ENCODE measurements around the gene LCN15.

The LCN15 gene

DNA sequence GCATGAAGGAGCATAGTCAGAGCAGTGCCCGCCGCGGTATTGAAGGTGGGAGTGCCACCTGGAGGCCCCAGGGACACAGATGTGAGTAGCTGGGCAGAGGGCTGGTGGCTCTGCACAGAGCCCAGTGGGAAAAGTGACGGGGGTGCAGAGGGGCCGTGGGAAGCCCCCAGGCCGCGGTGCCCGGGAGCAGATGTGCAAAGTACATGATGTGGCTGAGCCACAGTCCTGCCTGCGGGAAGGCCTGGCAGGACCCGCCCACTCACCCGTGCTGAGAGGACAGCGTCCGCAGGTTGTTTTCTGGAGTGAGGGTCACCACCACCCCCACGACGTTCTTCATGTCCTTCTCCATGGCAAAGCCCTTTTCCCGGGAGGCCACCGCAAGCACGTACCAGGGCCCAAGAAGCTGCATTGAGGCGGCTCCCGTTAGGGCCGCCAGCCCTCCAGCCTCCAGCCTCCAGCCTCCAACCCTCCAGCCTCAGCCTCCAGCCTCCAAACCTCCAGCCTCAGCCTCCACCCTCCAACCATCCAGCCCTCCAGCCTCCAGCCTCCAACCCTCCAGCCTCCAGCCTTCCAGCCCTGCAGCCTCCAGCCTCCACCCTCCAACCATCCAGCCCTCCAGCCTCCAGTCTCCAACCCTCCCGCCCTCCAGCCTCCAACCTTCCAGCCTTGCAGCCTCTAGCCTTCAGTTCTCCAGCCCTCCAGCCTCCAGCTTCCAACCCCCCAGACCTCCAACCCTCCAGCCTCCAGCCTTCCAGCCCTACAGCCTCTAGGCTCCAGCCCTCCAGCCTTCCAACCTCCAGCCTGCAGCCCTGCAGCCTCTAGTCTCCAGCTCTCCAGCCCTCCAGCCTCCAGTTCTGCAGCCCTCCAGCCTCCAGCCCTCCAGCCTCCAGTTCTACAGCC, 16.9 kb downstream of the LCN15 start:
- Histone ChIP-seq H3K36me3 (replicated peaks; ENCODE audit: low read depth, low read length) (no peaks in the 10 kb centered on the region), H4K20me1 (ENCODE audit: insufficient read depth, low read length) (no peaks in the 10 kb centered on the region), H3K4me2 (ENCODE audit: low read length) (no peak overlapping the region), H2AFZ (ENCODE audit: low read depth, low read length) (no peak overlapping the region), H3K27ac (ENCODE audit: low read length) (no peak overlapping the region), H3K9me3 (ENCODE audit: insufficient read depth, low read length) (peaks cover 12% of the 10 kb centered on the region), H3K9ac (ENCODE audit: low read length) (no peak overlapping the region), H3K4me3 (ENCODE audit: low read length) (no peak overlapping the region), H3K79me2 (ENCODE audit: low read length) (no peaks in the 10 kb centered on the region), H3K4me1 (ENCODE audit: low read length) (no peaks in the 10 kb centered on the region), H3K27me3 (ENCODE audit: low read depth, low read length) (peaks cover 18% of the 10 kb centered on the region)
- no peak for TF ChIP-seq EZH2phosphoT487 (IDR thresholded peaks at IDR 0.05; ENCODE audit: low read depth)
- TF ChIP-seq, protein P1, sequence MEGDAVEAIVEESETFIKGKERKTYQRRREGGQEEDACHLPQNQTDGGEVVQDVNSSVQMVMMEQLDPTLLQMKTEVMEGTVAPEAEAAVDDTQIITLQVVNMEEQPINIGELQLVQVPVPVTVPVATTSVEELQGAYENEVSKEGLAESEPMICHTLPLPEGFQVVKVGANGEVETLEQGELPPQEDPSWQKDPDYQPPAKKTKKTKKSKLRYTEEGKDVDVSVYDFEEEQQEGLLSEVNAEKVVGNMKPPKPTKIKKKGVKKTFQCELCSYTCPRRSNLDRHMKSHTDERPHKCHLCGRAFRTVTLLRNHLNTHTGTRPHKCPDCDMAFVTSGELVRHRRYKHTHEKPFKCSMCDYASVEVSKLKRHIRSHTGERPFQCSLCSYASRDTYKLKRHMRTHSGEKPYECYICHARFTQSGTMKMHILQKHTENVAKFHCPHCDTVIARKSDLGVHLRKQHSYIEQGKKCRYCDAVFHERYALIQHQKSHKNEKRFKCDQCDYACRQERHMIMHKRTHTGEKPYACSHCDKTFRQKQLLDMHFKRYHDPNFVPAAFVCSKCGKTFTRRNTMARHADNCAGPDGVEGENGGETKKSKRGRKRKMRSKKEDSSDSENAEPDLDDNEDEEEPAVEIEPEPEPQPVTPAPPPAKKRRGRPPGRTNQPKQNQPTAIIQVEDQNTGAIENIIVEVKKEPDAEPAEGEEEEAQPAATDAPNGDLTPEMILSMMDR (IDR thresholded peaks at IDR 0.05; ENCODE audit: low read depth, low read length) = no peak

DNA sequence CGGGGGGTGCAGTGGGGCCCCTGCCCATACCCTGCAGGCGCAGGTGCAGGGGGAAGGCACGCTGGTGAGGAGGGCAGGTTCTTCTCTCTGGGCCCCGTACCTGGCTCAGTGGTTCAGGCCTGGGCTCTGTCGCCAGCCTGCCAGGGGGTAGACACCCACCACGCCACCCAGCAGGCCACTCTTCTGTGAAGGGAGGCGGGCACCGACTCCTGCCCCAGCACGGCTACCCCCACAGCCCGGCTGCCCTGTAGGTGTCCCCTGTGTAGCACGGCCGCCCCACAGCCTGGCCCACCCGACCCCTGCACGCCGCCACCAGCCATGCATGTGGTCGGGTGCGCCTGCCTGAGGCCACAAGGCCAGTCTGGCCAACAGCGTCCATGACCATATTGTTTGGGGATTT, 17.7 kb downstream of the LCN15 start:
- TF ChIP-seq, protein P1 (IDR thresholded peaks at IDR 0.05; ENCODE audit: low read depth, low read length) = no peak
- no peak for TF ChIP-seq EZH2phosphoT487 (IDR thresholded peaks at IDR 0.05; ENCODE audit: low read depth)

DNA sequence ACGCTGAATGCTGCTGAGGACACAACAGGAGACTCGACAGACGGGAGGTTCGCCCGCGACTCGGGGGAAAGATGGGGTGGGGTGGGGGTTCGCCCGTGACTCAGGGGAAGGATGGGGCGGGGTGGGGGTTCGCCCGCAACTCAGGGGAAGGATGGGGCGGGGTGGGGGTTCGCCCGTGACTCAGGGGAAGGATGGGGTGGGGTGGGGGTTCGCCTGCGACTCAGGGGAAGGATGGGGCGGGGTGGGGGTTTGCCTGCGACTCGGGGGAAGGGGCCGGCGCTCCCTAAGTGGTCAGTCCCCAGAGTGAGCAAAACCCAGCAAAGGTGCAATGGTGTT, 18.2 kb downstream of the LCN15 start:
- TF ChIP-seq, protein P1 (IDR thresholded peaks at IDR 0.05; ENCODE audit: low read depth, low read length) = no peak
- no peak for TF ChIP-seq EZH2phosphoT487 (IDR thresholded peaks at IDR 0.05; ENCODE audit: low read depth)
- Histone ChIP-seq H3K9me3 (ENCODE audit: insufficient read depth, low read length) (no peaks in the 10 kb centered on the region), H3K9ac (ENCODE audit: low read length) (no peak overlapping the region), H3K4me3 (ENCODE audit: low read length) (no peak overlapping the region), H2AFZ (ENCODE audit: low read depth, low read length) (no peak overlapping the region), H3K27ac (ENCODE audit: low read length) (no peak overlapping the region), H3K4me2 (ENCODE audit: low read length) (no peak overlapping the region), H4K20me1 (ENCODE audit: insufficient read depth, low read length) (no peaks in the 10 kb centered on the region), H3K27me3 (ENCODE audit: low read depth, low read length) (peaks cover 28% of the 10 kb centered on the region), H3K79me2 (ENCODE audit: low read length) (no peaks in the 10 kb centered on the region), H3K4me1 (ENCODE audit: low read length) (no peaks in the 10 kb centered on the region), H3K36me3 (replicated peaks; ENCODE audit: low read depth, low read length) (no peaks in the 10 kb centered on the region)

More for the DNA sequence above, 17.7 kb downstream of the LCN15 start:
- H3K4me2 ChIP-seq (ENCODE audit: low read length) = no peak overlapping the region
- H3K9me3 ChIP-seq (ENCODE audit: insufficient read depth, low read length) = peaks cover 4% of the 10 kb centered on the region
- no peaks in the 10 kb centered on the region for H3K79me2 ChIP-seq (ENCODE audit: low read length)
- H2AFZ ChIP-seq (ENCODE audit: low read depth, low read length) = no peak overlapping the region
- no peaks in the 10 kb centered on the region for H3K4me1 ChIP-seq (ENCODE audit: low read length)
- H3K9ac ChIP-seq (ENCODE audit: low read length) = no peak overlapping the region
- H3K4me3 ChIP-seq (ENCODE audit: low read length) = no peak overlapping the region
- H3K36me3 ChIP-seq (replicated peaks; ENCODE audit: low read depth, low read length) = no peaks in the 10 kb centered on the region
- H3K27ac ChIP-seq (ENCODE audit: low read length) = no peak overlapping the region
- H3K27me3 ChIP-seq (ENCODE audit: low read depth, low read length) = peaks cover 26% of the 10 kb centered on the region
- H4K20me1 ChIP-seq (ENCODE audit: insufficient read depth, low read length) = no peaks in the 10 kb centered on the region

DNA sequence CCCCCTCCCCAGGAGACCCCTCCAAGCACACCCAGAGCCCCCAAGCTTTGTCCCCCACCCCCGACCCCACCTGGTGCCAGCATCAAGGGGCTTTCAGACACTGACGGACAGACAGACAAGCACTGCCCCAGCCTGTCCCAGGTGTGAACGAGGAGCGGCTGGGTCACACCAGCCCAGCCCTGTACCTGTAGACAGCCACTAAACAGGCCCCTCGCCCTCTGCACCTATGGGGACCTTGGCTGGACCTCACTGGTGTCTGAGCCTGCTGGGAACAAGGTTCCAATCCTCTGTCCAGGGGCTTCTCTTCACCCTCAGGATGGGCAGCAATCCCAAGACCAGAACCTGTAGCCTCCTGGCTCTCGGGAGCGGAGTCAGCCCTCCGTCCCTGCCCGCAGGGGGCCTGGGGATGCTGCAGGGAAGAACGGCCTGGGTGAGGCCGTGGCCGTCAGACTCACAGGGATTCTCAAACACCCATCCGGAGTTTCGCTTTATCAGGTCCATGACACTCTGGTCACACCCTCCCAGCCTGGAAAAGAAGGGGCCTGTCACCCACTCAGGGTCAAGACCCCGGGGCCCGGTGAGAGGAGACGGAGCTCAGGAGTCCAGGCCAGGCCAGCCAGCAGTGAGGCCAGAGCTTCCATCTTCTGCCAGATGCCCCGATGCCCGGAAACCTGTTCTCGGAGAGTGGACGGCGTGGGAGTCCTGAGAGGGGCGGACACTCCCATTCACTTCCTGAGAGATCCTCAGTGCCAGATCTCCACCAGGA, 18.7 kb downstream of the LCN15 start:
- H3K4me3 ChIP-seq (ENCODE audit: low read length) = no peak overlapping the region
- H3K9me3 ChIP-seq (ENCODE audit: insufficient read depth, low read length) = no peaks in the 10 kb centered on the region
- H3K27ac ChIP-seq (ENCODE audit: low read length) = no peak overlapping the region
- no peaks in the 10 kb centered on the region for H4K20me1 ChIP-seq (ENCODE audit: insufficient read depth, low read length)
- no peak overlapping the region for H2AFZ ChIP-seq (ENCODE audit: low read depth, low read length)
- no peaks in the 10 kb centered on the region for H3K36me3 ChIP-seq (replicated peaks; ENCODE audit: low read depth, low read length)
- no peaks in the 10 kb centered on the region for H3K79me2 ChIP-seq (ENCODE audit: low read length)
- H3K27me3 ChIP-seq (ENCODE audit: low read depth, low read length) = peaks cover 28% of the 10 kb centered on the region
- no peaks in the 10 kb centered on the region for H3K4me1 ChIP-seq (ENCODE audit: low read length)
- TF ChIP-seq, protein P1 (IDR thresholded peaks at IDR 0.05; ENCODE audit: low read depth, low read length) = no peak
- TF ChIP-seq EZH2phosphoT487 (IDR thresholded peaks at IDR 0.05; ENCODE audit: low read depth) = no peak
- no peak overlapping the region for H3K9ac ChIP-seq (ENCODE audit: low read length)
- no peak overlapping the region for H3K4me2 ChIP-seq (ENCODE audit: low read length)

Measured in OCI-LY3 (cell line).